IPS DF 6.9 (cell line): Measurements from ENCODE around the gene GSTA1.
"Not testable (repeated sequence)": the region's sequence is repeated elsewhere in the genome, so short reads cannot be mapped to it uniquely, and the experiment has no call there.

ENCODE experiments used
- DNase-seq: peaks from one replicate; pipeline ENCODE4 v3.0.0-alpha.2; 2013; ENCODE audit warnings: low read depth, low spot score
- H3K27ac ChIP-seq: one replicate; pipeline ENCODE4 v1.5.1; 2013; ENCODE audit warnings: low read length, control low read depth
- H3K27me3 ChIP-seq: 2 replicates; pipeline ENCODE4 v1.6.1; 2013; ENCODE audit warnings: mild to moderate bottlenecking, low read length; ENCODE audit not compliant: control insufficient read depth, insufficient read depth
- H3K36me3 ChIP-seq: 2 replicates; pipeline ENCODE4 v1.6.1; 2013; ENCODE audit warnings: low read length; ENCODE audit not compliant: control insufficient read depth, insufficient read depth
- H3K4me1 ChIP-seq: 2 replicates; pipeline ENCODE4 v1.6.1; 2013; ENCODE audit warnings: low read length; ENCODE audit not compliant: control insufficient read depth, insufficient read depth
- H3K4me3 ChIP-seq: 2 replicates; pipeline ENCODE4 v1.5.1; 2013; ENCODE audit warnings: mild to moderate bottlenecking, low read length
- H3K9me3 ChIP-seq: 2 replicates; pipeline ENCODE4 v1.6.1; 2013; ENCODE audit warnings: low read length, inconsistent platforms; ENCODE audit not compliant: control insufficient read depth, insufficient read depth
- WGBS: extraction: QIAGEN DNeasy Blood & Tissue Kit; methylation state at CpG from one replicate; pipeline ENCODE4 v1.1.7; 2013; ENCODE audit warnings: mixed read lengths, missing lambda C conversion rate; ENCODE audit not compliant: insufficient read length, insufficient coverage; 5-methylcytosine and 5-hydroxymethylcytosine counted together

Gene GSTA1

DNA sequence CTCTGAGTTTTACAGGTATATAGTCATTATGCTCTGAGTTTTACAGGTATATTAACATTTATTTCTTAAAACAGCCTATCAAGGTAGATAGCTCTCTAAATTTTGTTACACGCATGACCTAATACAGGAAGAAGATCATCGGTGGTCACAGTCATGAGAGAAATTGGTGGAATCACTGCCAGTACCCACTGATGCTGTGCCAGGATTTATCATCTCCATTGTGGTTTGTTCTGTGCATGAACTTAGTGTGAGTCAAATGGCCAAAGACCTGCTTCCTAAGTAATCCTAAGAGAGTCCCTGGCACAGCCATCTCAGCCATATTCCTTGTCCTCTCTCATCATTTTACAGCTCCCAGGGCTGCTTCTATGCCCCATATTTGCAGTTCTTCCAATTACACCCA, 50.5 kb downstream of the GSTA1 start:
- WGBS, result no CpG with 5 or more reads among the region's 2 CpGs
- not testable (repeated sequence) for H3K9me3 ChIP-seq, H3K27ac ChIP-seq, H3K4me1 ChIP-seq, H3K27me3 ChIP-seq, DNase-seq, H3K4me3 ChIP-seq, H3K36me3 ChIP-seq

DNA sequence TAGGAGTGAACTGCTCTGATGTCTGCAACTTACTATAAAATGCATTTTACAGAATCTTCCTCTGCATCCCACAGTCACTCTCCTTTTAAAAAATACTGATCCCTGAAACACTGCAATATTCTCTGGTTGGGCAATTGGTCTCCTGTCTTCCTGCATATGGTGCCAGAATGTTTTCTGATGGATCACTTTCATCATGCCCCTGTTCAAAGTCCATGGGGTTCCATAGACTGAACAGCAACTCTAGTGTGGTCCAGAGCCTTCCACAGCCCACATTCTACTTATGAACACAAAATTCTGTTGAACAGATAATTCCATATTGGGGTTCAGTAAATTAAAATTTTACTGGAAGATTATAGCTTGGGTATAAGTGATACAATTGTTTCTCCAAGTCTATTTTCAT, 51.3 kb downstream of the GSTA1 start:
- no peak overlapping the region for H3K27ac ChIP-seq

DNA sequence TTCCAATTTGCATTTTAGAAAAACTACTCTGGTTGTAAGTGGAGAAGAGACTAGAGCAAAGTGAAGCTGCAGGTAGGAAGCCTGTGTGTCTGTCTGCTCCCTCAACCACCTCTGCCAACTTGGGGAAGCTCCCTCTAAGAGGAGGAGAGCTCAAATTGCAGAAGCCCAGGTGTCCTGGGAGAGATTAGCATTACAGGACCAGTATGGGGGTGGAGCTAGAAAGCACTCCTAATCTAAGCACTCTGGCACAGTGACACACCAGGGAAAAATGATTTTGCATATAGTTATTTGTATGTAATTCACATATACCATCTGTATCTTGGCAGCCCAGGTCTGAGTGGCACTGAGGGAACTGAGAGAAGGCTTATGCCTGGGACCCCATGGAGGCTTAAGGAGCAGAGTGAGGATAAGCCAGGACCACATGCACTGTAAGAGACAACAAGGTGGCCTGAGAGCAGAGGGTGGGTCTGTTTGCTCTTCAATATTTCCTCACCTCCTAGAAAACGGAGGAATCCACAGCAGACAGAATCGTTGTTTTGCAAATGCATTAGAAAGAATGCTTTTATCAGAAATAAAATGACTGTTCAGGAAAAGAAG, 54.0 kb downstream of the GSTA1 start:
- no CpG with 5 or more reads among the region's 2 CpGs for WGBS
- Histone ChIP-seq H3K36me3 (no peaks in the 10 kb centered on the region), H3K27me3 (no peaks in the 10 kb centered on the region), H3K4me1 (no peaks in the 10 kb centered on the region), H3K9me3 (no peaks in the 10 kb centered on the region), H3K4me3 (no peak overlapping the region), H3K27ac (no peak overlapping the region)
- no peak for DNase-seq

More for the DNA sequence above, 51.3 kb downstream of the GSTA1 start:
- no peaks in the 10 kb centered on the region for H3K9me3 ChIP-seq
- H3K4me3 ChIP-seq, result no peak overlapping the region
- H3K4me1 ChIP-seq, result no peaks in the 10 kb centered on the region
- H3K36me3 ChIP-seq, result no peaks in the 10 kb centered on the region
- DNase-seq, result no peak
- no peaks in the 10 kb centered on the region for H3K27me3 ChIP-seq

DNA sequence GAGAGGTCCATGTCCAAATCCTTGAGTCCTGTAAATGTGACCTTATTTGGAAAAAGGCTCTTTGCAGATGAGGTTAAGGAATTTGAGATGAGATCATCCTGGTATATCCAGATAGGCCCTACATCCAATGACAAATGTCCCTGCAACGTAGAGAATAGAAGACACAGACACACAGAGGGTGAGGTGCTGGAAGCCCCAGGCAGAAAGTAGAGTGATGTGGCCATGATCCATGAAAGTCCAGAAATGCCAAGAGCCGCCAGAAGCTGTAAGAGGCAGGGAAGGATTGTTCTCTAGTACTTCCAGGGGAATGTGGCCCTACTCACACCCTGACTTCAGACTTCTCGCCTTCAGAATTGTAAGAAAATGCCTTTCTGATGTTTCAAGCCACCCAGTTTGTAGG, 56.3 kb downstream of the GSTA1 start:
- not testable (repeated sequence) for H3K27ac ChIP-seq, H3K4me1 ChIP-seq, H3K4me3 ChIP-seq, H3K36me3 ChIP-seq, H3K27me3 ChIP-seq, DNase-seq, H3K9me3 ChIP-seq
- WGBS, result no CpG with 5 or more reads among the region's 3 CpGs

DNA sequence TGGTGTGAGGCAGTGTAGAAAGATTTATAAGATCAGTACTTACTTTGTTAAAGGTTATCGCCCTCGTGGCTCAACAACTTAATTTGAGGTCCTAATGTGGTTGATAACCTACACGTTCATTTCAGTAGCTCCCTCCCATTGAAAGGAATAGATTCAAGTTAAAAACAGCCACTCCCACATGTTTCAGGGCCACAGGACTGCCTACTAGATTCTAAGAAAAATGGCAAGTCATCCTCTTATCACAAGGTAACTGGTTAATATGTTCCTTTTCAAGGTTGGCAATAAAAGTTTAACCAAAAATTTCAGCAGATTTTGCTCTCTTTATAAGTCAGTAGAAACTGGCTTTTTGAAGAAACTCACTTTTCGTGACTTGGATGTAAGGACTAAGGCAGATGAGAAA, 57.4 kb downstream of the GSTA1 start:
- Histone ChIP-seq H3K27me3 (no peaks in the 10 kb centered on the region), H3K4me3 (no peak overlapping the region), H3K9me3 (no peaks in the 10 kb centered on the region), H3K4me1 (no peaks in the 10 kb centered on the region), H3K27ac (no peak overlapping the region), H3K36me3 (no peaks in the 10 kb centered on the region)
- WGBS, result no CpG with 5 or more reads among the region's 4 CpGs
- no peak for DNase-seq

DNA sequence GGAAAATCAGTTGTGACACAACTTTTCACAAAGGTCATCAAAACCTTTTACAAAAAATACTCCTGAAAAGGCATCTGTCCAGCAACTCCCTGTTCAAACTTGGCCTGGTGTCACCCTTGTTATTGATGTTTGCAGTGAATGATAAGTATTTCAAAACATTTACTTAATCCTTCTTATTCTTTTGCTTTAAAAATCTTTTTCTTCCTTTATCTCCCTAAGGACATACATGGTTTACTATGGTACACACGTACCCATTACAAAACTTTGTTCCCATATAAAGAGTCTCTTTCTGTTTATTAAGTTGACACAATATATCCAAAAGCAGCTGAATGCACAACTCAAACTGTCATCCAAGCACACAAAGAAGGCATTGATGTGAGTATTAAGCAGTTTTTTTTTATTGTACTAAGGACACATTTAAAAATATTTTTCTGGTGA, 57.8 kb downstream of the GSTA1 start:
- no peak overlapping the region for H3K4me3 ChIP-seq

DNA sequence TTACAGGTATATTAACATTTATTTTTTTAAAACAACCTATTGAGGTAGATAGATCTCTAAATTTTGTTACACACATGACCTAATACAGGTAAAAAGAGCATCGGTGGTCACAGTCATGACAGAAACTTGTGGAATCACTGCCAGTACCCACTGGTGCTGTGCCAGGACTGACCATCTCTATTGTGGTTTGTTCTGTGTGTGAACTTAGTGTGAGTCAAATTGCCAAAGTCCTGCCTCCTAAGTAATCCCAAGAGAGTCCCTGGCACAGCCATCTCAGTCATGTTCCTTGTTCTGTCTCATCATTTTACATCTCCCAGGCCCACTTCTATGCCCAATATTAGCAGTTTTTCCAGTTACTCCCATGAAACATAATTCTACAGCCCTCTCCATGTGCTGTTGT, 61.7 kb downstream of the GSTA1 start:
- no peak for DNase-seq
- no peak overlapping the region for H3K27ac ChIP-seq
- H3K36me3 ChIP-seq, result no peaks in the 10 kb centered on the region
- no peaks in the 10 kb centered on the region for H3K9me3 ChIP-seq
- no peaks in the 10 kb centered on the region for H3K27me3 ChIP-seq
- no CpG with 5 or more reads among the region's 1 CpG for WGBS
- H3K4me1 ChIP-seq, result no peaks in the 10 kb centered on the region
- no peak overlapping the region for H3K4me3 ChIP-seq

More for the DNA sequence above, 57.8 kb downstream of the GSTA1 start:
- no peaks in the 10 kb centered on the region for H3K27me3 ChIP-seq
- no peaks in the 10 kb centered on the region for H3K9me3 ChIP-seq
- H3K4me1 ChIP-seq, result no peaks in the 10 kb centered on the region
- H3K36me3 ChIP-seq, result no peaks in the 10 kb centered on the region
- no peak overlapping the region for H3K27ac ChIP-seq
- WGBS, result no CpG with 5 or more reads among the region's 1 CpG
- no peak for DNase-seq
